GM12892 (cell line): ENCODE measurements around the gene LHX3.

Experiments used
- POLR2A ChIP-seq: IDR thresholded peaks from 2 replicates; pipeline ENCODE4 v1.6.1; 2011; ENCODE audit warnings: low read depth, low read length, control low read depth
- POLR2AphosphoS5 ChIP-seq: IDR thresholded peaks from 2 replicates; pipeline ENCODE4 v1.6.1; 2011; ENCODE audit warnings: low read depth, low read length, control low read depth
- TAF1 ChIP-seq: IDR thresholded peaks from 2 replicates; pipeline ENCODE4 v1.6.1; 2011; ENCODE audit warnings: low read depth, mild to moderate bottlenecking, control low read depth, low read length, borderline replicate concordance

DNA sequence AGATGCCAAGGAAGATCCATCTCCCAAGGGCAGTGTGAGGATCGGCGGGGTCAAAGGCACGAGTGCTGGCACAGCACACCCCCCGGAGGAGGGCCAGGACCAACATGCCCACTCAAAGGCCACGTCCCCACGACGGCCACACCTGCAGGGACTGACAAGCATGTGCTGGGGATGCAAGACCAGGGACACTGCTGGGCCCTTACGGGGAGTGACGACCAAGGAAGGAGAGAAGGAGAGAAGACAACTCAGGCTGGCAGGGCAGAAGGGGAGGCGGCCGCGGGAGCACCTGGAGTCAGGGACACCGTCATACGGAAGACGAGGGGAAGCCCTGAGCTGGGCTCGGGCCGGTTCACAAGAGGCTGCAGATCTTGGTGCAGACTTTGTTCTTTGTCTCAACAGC is 30.2 kb upstream of the LHX3 start:
- TF ChIP-seq POLR2AphosphoS5: no peak
- no peak for TF ChIP-seq POLR2A
- no peak for TF ChIP-seq TAF1
